Measurements from ENCODE around the gene DNAH3.
"Not testable (repeated sequence)": the region's sequence is repeated elsewhere in the genome, so short reads cannot be mapped to it uniquely, and the experiment has no call there.

Gene DNAH3

GRCh38 chr16:20976576-20976975 lies 174.1 kb downstream of the DNAH3 start:
- peak; percentile 39 for DNase-seq (ENCODE audit: low read depth)
- H3K4me3 ChIP-seq (ENCODE audit: low read depth, low read length), result no peak overlapping the region
- TF ChIP-seq MYC (IDR thresholded peaks at IDR 0.05; ENCODE audit: low read depth, low read length) (no peak), MAX (IDR thresholded peaks at IDR 0.05; ENCODE audit: low read depth, low read length) (peak; percentile 30; the same call in 1 of the 2 replicates)

- not testable (repeated sequence) for DNase-seq (ENCODE audit: low read depth); H3K4me3 ChIP-seq (ENCODE audit: low read depth, low read length)
Measured at GRCh38 chr16:20973201-20973600, 177.4 kb downstream of the DNAH3 start.

- TF ChIP-seq MYC (IDR thresholded peaks at IDR 0.05; ENCODE audit: low read depth, low read length) (no peak), CTCF (IDR thresholded peaks at IDR 0.05; ENCODE audit: low read depth, low read length) (no peak), MAX (IDR thresholded peaks at IDR 0.05; ENCODE audit: low read depth, low read length) (no peak), POLR2A (IDR thresholded peaks at IDR 0.05; ENCODE audit: extremely low read depth, insufficient read length) (no peak)
- no peak for DNase-seq (ENCODE audit: low read depth)
- no peak overlapping the region for H3K4me3 ChIP-seq (ENCODE audit: low read depth, low read length)
Measured at GRCh38 chr16:20971401-20971800, 179.2 kb downstream of the DNAH3 start.

- no peak for TF ChIP-seq MYC (IDR thresholded peaks at IDR 0.05; ENCODE audit: low read depth, low read length)
- TF ChIP-seq CTCF (IDR thresholded peaks at IDR 0.05; ENCODE audit: low read depth, low read length), result no peak
- no peak for TF ChIP-seq MAX (IDR thresholded peaks at IDR 0.05; ENCODE audit: low read depth, low read length)
- no peak for TF ChIP-seq POLR2A (IDR thresholded peaks at IDR 0.05; ENCODE audit: extremely low read depth, insufficient read length)
- no peak for DNase-seq (ENCODE audit: low read depth)
- H3K4me3 ChIP-seq (ENCODE audit: low read depth, low read length), result no peak overlapping the region
Measured at GRCh38 chr16:20969386-20969785, 181.3 kb downstream of the DNAH3 start.

GRCh38 chr16:20968765-20969164 lies 181.9 kb downstream of the DNAH3 start:
- no peak overlapping the region for H3K4me3 ChIP-seq (ENCODE audit: low read depth, low read length)
- no peak for DNase-seq (ENCODE audit: low read depth)
- TF ChIP-seq MAX (IDR thresholded peaks at IDR 0.05; ENCODE audit: low read depth, low read length) (no peak), CTCF (IDR thresholded peaks at IDR 0.05; ENCODE audit: low read depth, low read length) (no peak), MYC (IDR thresholded peaks at IDR 0.05; ENCODE audit: low read depth, low read length) (no peak), POLR2A (IDR thresholded peaks at IDR 0.05; ENCODE audit: extremely low read depth, insufficient read length) (no peak)

- no peak for TF ChIP-seq MYC (IDR thresholded peaks at IDR 0.05; ENCODE audit: low read depth, low read length)
- TF ChIP-seq MAX (IDR thresholded peaks at IDR 0.05; ENCODE audit: low read depth, low read length), result no peak
- no peak for TF ChIP-seq CTCF (IDR thresholded peaks at IDR 0.05; ENCODE audit: low read depth, low read length)
- no peak for TF ChIP-seq POLR2A (IDR thresholded peaks at IDR 0.05; ENCODE audit: extremely low read depth, insufficient read length)
- no peak for DNase-seq (ENCODE audit: low read depth)
- H3K4me3 ChIP-seq (ENCODE audit: low read depth, low read length), result no peak overlapping the region
Measured at GRCh38 chr16:20960899-20961298, 189.7 kb downstream of the DNAH3 start.

- no peak for TF ChIP-seq MYC (IDR thresholded peaks at IDR 0.05; ENCODE audit: low read depth, low read length)
- no peak for TF ChIP-seq MAX (IDR thresholded peaks at IDR 0.05; ENCODE audit: low read depth, low read length)
- no peak for TF ChIP-seq CTCF (IDR thresholded peaks at IDR 0.05; ENCODE audit: low read depth, low read length)
- TF ChIP-seq POLR2A (IDR thresholded peaks at IDR 0.05; ENCODE audit: extremely low read depth, insufficient read length), result no peak
- no peak overlapping the region for H3K4me3 ChIP-seq (ENCODE audit: low read depth, low read length)
- DNase-seq (ENCODE audit: low read depth), result no peak
Measured at GRCh38 chr16:20957153-20957552, 193.5 kb downstream of the DNAH3 start.

Data from NB4 (cell line).